K562 (cell line): ENCODE results near the gene GNPTAB. TPM values are rescaled to one million over a fixed set of nuclear protein-coding genes. Genes with fewer than 3 reads are reported as not detected.
A peak's percentile ranks its signal among the peaks of the same experiment; 100 is the strongest.

Experiments used
- AFF4 ChIP-seq: sonication (generic); formaldehyde crosslinking; IDR thresholded peaks from 2 replicates; pipeline ENCODE4 v1.8.0; 2023; ENCODE audit warnings: mild to moderate bottlenecking, missing genetic modification reagents
- ETS2 ChIP-seq: IDR thresholded peaks from 2 replicates; pipeline ENCODE4 v1.6.1; 2016; ENCODE audit warnings: borderline replicate concordance, missing genetic modification characterization, mild to moderate bottlenecking, moderate library complexity, missing compliant biosample characterization; ENCODE audit not compliant: poor library complexity, severe bottlenecking
- FOSL1 ChIP-seq: fragments of 200-800 bp; sonication (Bioruptor generic); conservative IDR thresholded peaks from 2 replicates; pipeline ENCODE4 v1.6.1; 2016; ENCODE audit warnings: missing genetic modification characterization, missing compliant biosample characterization
- HCFC1 ChIP-seq: IDR thresholded peaks from 2 replicates; pipeline ENCODE4 v1.6.1; 2012; ENCODE audit warnings: low read depth, low read length, improper control_type of control experiment
- KLF10 ChIP-seq: fragments of 250-450 bp; sonication (Bioruptor Pico); IDR thresholded peaks from 2 replicates; pipeline ENCODE4 v1.6.1; 2021; ENCODE audit warnings: matching md5 sums
- MAFK ChIP-seq: IDR thresholded peaks from 2 replicates; pipeline ENCODE4 v1.6.1; 2011; ENCODE audit warnings: low read length, improper control_type of control experiment
- NCOR1 ChIP-seq: fragments of 450-650 bp; IDR thresholded peaks from 2 replicates; pipeline ENCODE4 v1.6.1; 2016; ENCODE audit warnings: mild to moderate bottlenecking, moderate library complexity
- NELFE ChIP-seq: IDR thresholded peaks from 2 replicates; pipeline ENCODE4 v1.6.1; 2011; ENCODE audit warnings: mild to moderate bottlenecking; ENCODE audit not compliant: insufficient read depth, insufficient read length
- NONO ChIP-seq, 2 experiments: fragments of 200-400 bp in 1 of 2; fragments of 450-650 bp in 1 of 2; formaldehyde crosslinking in 1 of 2; IDR thresholded peaks; 2 replicates each; pipeline ENCODE4 v1.6.1; 2017; ENCODE audit warnings: low read depth in 2 of 2, mild to moderate bottlenecking in 2 of 2, moderate library complexity in 2 of 2, low read length in 1 of 2
- RBBP5 ChIP-seq: fragments of 200-600 bp; sonication (generic); IDR thresholded peaks from 2 replicates; pipeline ENCODE4 v1.6.1; 2012; ENCODE audit warnings: borderline replicate concordance, mild to moderate bottlenecking, low read length, control low read depth, inconsistent platforms; ENCODE audit not compliant: insufficient read depth, poor library complexity, severe bottlenecking
- RBM15 ChIP-seq: fragments of 200-400 bp; formaldehyde crosslinking; IDR thresholded peaks from 2 replicates; pipeline ENCODE4 v1.6.1; 2018; ENCODE audit warnings: mild to moderate bottlenecking, low read length, moderate library complexity; ENCODE audit not compliant: insufficient read depth
- SMAD2 ChIP-seq: fragments of 150-350 bp; IDR thresholded peaks from 2 replicates; pipeline ENCODE4 v1.6.1; 2014; ENCODE audit warnings: low read depth, mild to moderate bottlenecking, low read length
- SOX6 ChIP-seq: fragments of 450-650 bp; IDR thresholded peaks from 2 replicates; pipeline ENCODE4 v1.6.1; 2014; ENCODE audit warnings: mild to moderate bottlenecking
- STAG1 ChIP-seq: sonication (generic); formaldehyde crosslinking; IDR thresholded peaks from 2 replicates; pipeline ENCODE4 v1.5.0; 2020; ENCODE audit warnings: missing genetic modification reagents, borderline replicate concordance
- TFE3 ChIP-seq: fragments of 450-650 bp; formaldehyde crosslinking; IDR thresholded peaks from 2 replicates; pipeline ENCODE4 v1.4.0; 2020; ENCODE audit warnings: mild to moderate bottlenecking, mixed read lengths
- ZBTB2 ChIP-seq: fragments of 450-650 bp; IDR thresholded peaks from 2 replicates; pipeline ENCODE4 v1.6.1; 2016; ENCODE audit warnings: antibody characterized with exemption
- ZNF668 ChIP-seq: fragments of 250-450 bp; sonication (Bioruptor Pico); IDR thresholded peaks from 2 replicates; pipeline ENCODE4 v1.8.0; 2022; ENCODE audit warnings: mild to moderate bottlenecking, inconsistent platforms
- polyA plus RNA-seq, 8 experiments: library from polyadenylated mRNA; depleted of rRNA in 4 of 8; stranded (reverse) in 5 of 8; unstranded in 3 of 8; fragments of >200 nt; fragmentation: Nextera tagmentation in 2 of 8; fragmentation: Illumina TruSeq in 1 of 8; extraction: Ambion mirVana in 2 of 8; extraction: Trizol in 1 of 8; gene quantifications; 2 replicates each; pipeline versions ENCODE4 v1.2.1 to v1.2.3, GENCODE V29; 2011 to 2014; ENCODE audit warnings: inconsistent platforms in 1 of 8, missing spikeins in 1 of 8
- total RNA-seq, 7 experiments: library from RNA; depleted of rRNA in 6 of 7; stranded (reverse); fragments of >200 nt in 6 of 7; fragmentation: Illumina TruSeq in 2 of 7; extraction: Trizol in 2 of 7; gene quantifications; 2 replicates each; pipeline versions ENCODE4 v1.2.1 to v1.2.3, GENCODE V29; 2011 to 2021; ENCODE audit warnings: low replicate concordance in 1 of 7
- TF ChIP-seq, protein P1 (sequence below): sonication (generic); formaldehyde crosslinking; IDR thresholded peaks from 2 replicates; pipeline ENCODE4 v1.8.0; 2022; ENCODE audit warnings: mild to moderate bottlenecking, low read depth, missing genetic modification reagents

The GNPTAB gene
- total and polyA plus RNA-seq, 9 of the 15 experiments (the other 6 are each of a cell fraction or from before 2014, with no cell fraction given), result 5.9 to 23.2 (median 19.3) TPM

DNA sequence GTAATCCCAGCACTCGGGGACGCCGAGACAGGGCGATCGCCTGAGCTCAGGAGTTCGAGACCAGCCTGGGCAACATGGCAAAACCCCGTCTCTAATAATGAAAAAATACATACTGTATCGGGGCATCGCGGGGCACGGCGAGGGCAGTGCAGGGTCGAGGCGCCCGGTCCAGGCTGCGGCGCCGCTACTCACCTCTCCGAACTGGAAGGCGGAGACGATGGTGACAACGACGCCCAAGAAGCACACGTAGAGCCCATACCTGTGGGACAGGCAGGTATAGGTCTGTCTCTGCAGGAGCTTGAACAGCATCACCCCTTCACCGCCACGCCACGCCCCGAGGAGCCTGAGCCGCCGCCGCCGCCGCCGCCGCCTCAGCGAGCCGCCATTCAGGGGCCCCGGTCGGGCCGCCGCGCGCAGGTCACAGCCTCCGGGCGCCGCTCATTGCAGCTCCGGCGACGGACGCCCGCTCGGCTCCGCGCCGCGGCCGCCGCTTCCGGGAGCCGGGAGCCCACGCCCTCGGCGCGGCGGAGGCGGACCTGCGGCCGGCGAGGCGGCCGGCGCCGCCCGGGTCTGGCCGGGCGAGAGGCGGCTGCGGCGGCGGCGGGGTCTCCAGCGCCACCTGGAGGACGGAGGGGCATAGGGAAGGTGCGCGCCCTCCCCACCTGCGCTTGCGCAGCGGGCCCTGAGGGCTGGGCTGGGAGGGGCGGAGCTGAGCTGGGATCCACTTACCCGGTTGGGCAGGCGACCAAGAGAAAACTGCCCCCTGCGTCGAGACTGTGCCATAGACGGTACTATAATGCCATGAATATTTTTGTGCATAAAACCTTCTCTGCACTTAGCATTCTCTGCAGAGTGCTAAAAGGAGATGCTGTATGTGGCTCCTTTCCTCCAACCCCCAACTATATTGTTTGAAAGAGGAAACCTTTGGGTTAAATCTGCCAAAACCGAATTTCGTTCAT, at the start of gene GNPTAB (continued):
- TF ChIP-seq NCOR1 (no peak), STAG1 (CRISPR knock-in tag) (no peak), SMAD2 (no peak), NONO (IDR thresholded peaks at IDR 0.05; ENCODE audit: low read depth in 2 of 2, low read length in 1 of 2) (peak; percentile 27 to 87), KLF10 (CRISPR knock-in tag) (no peak), FOSL1 (tag) (no peak), ETS2 (tag) (peak; percentile 21), RBBP5 (peak; percentile 71), ZNF668 (no peak), NELFE (no peak), TFE3 (CRISPR knock-in tag) (no peak), ZBTB2 (peak; percentile 87), SOX6 (no peak), RBM15 (no peak), MAFK (no peak), HCFC1 (no peak; the same call in 1 of the 2 replicates), AFF4 (CRISPR knock-in tag) (0 out of 2 replicates have a peak, but pooled peaks have one; percentile 46)
- TF ChIP-seq, protein P1, sequence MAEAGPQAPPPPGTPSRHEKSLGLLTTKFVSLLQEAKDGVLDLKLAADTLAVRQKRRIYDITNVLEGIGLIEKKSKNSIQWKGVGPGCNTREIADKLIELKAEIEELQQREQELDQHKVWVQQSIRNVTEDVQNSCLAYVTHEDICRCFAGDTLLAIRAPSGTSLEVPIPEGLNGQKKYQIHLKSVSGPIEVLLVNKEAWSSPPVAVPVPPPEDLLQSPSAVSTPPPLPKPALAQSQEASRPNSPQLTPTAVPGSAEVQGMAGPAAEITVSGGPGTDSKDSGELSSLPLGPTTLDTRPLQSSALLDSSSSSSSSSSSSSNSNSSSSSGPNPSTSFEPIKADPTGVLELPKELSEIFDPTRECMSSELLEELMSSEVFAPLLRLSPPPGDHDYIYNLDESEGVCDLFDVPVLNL (CRISPR knock-in tag), result no peak
